GM21717 (cell line): Measurements from ENCODE around the gene KRT6C.

Experiments
- ATAC-seq: cut with Tn5 transposase; IDR thresholded peaks from one replicate; pipeline ENCODE4 v1.9.1; 2021; ENCODE audit warnings: mild to moderate bottlenecking, moderate library complexity; ENCODE audit not compliant: unreplicated experiment

The KRT6C gene

GRCh38 chr12:52473768-52474167 is at the start of gene KRT6C:
Gene KRT6C (minus strand): TSS chr12:52473805. CDS start chr12:52473737, 68 bp downstream.
- ATAC-seq = no peak

GRCh38 chr12:52522346-52523011 is 48.9 kb upstream of the KRT6C start:
- ATAC-seq = no peak

DNA sequence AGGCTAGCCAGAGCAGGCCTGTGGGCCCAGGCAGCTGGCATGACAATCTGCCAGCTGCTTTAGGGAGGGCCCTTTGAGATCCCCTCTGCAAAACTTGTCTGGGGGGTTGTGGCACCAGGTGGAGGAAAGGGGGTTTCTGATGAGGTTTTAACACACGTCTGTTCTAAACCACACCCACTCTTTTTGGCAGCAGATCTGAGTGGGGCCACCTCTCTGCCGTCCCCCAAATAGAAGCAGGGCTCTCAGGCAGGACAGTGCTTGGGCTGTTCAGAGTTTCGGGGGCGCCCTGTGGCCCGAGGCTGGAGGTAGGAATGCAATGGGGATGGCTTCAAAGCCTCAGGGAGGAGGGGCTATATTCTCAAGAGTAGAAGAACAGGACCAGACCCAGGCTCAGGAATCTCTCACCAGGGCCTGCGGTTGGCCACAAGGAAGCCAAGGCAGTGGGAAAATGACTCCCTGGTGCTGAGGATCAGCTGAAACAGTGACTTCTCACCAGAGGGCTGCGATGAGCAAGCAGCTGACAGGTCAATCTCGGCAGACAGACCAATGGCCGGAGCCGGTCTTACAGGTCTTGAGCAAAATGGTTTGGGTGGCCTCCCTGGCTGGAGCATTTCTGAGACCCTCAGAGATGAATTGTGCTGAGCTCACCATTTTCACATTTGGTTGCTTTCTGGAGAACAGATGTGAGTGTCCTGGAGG is 48.1 kb upstream of the KRT6C start:
- ATAC-seq = no peak

DNA sequence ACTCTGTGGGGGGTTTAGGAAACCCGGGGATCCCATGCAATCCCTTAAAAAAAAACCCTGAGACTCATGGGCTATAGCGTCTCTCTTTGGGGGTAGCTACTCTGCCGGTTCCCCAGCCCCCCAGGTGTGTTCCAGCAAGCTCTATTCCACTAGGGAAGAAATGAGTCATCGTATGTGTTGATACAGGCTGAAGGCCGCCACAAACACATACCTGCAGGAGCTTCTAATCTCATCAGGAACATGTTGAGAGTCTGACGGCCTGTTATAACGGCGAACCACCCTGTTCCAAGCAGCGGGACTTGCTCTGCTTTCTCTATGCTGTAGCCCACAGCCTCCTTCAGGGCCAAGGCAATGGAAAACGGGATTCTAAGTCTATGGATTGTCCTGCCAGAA is 47.6 kb upstream of the KRT6C start:
- ATAC-seq = no peak

GRCh38 chr12:52519826-52520662 is 46.4 kb upstream of the KRT6C start, which contains the start of gene KRT5:
Gene KRT5 (minus strand): TSS chr12:52520394. CDS start chr12:52520296, 98 bp downstream.
- no peak for ATAC-seq

- no peak for ATAC-seq
Measured at GRCh38 chr12:52519387-52519703, 45.7 kb upstream of the KRT6C start.

- ATAC-seq = no peak
Measured at GRCh38 chr12:52518574-52519386, 45.2 kb upstream of the KRT6C start.

GRCh38 chr12:52517888-52518287 is 44.3 kb upstream of the KRT6C start:
- ATAC-seq = no peak

DNA sequence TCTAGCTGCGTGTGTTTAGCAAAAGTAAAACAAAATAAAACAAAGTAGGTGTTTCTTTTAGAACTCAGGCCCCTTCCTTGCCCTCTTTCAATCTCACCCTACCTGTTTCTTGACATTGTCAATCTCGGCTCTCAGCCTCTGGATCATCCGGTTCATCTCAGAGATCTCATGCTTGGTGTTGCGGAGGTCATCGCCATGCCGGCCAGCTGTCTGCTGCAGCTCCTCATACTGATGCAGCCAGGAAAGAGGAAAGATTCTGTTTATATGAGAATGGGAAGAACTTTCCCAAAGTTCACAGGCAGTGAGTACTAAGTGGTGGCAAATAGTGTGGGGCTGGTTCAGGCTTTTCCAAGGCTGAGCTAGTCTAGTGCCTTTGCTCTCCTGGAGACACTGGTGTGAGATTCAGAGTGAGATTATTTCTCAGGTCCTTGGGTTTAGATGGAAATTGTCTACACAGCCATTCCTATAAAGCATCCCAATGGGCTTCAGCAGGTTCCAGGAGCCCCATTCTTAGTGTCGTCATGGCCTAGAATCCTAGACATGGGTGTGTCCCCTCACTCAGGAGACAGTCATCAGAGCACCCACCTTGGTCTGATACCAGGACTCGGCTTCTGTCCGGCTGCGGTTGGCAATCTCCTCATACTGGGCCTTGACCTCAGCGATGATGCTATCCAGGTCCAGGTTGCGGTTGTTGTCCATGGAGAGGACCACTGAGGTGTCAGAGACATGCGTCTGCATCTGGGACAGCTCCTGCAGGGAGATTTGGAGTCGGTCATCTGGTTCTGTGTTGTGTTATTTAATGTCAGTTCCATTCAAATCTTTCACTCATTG is 43.6 kb upstream of the KRT6C start:
- no peak for ATAC-seq

DNA sequence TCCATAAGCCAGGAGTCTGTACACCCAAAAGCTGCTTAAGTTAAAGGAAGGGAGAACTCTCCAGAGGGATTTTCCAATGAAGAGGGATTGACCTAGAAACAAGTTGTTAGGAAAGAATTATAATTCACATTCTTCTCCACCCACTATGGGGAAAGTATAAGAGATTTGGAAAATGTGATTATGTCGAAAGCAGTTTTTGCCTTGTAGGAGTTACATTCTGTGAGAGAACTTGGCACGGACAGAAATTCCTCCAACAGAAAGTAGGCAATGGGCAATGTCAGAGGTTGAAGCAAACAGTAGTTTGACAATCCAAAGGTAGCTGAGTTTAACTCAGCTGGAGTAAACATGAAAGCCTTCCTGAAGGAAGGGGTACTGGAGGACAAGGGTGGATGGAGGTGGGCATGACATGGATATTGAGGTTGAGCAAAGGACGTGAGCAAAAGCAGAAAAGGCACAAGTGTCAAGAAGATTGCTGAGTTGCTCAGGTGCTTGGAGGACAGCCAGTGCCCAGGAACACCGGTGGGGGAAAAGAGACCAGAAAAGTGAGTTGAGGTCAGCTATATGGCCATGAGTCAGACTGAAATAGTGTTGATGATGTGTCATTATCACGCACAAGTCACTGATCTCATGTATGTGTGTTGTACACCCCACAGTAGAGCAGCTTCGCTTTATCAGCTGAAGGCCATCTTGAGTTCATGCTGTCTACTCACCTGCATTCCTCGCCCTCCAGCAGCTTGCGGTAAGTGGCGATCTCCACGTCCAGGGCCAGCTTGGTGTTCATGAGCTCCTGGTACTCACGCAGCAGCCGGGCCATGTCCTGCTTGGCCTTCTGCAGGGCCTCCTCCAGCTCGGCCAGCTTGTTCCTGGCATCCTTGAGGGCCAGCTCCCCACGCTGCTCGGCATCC is 42.6 kb upstream of the KRT6C start:
- ATAC-seq = no peak

- no peak for ATAC-seq
Measured at GRCh38 chr12:52515319-52515646, 41.7 kb upstream of the KRT6C start.

DNA sequence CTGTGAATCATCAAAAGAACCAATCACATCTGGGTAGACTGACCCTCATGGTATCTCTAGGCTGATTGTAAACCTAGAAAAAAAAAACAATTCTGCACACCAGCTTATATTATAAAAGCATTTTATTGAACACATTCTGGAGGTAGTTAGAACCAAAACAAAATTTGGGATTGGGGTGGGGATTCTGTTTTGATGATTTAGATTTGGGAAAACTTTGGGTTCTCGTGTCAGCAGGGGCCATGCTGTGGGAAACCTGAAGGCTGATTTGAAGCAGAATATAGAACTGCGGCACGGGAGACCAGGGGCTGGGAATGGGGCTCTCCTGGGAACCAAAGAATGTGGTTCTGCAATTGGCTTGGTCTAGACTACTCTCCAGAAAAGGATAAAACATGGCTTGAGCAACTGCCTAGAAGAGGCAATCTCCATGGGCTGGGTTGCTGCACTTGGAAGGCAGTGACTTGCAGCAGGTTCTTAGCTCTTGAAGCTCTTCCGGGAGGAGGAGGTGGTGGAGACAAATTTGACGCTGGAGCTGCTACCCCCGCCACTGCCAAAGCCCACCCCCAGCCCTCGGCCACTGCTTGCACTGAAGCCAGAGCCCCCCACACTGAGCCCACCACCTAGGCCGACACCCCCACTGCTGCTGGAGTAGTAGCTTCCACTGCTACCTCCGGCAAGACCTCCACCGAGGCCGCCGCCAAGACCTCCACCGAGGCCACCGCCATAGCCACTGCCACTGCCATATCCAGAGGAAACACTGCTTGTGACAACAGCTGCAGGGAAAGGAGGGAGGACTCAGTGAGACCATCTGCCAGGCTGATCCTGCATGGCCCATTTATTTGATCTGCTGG is 41.1 kb upstream of the KRT6C start:
- ATAC-seq = no peak

DNA sequence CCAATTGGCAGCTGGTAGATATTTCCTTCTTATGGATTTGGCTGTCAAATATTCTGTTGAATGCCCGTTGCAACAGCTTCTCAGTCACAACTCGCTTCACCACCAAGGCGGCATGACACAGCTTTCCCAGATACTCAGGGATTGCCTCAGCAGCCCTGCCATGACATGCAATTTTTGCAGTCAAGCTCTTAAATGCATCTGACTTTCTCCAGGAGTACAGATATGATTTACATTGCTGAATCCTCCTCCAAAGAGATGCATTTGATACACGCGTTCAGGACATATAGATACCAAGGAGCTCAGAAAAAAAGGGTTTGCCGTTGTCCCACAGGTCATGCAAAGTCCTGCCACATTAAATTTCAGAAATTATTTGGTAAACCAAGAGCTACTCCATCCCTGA is 40.1 kb upstream of the KRT6C start:
- ATAC-seq = no peak

GRCh38 chr12:52508211-52508610 is 34.6 kb upstream of the KRT6C start:
- ATAC-seq = no peak

GRCh38 chr12:52506858-52507715 is 33.5 kb upstream of the KRT6C start:
- ATAC-seq = no peak

- no peak for ATAC-seq
Measured at GRCh38 chr12:52502877-52503276, 29.3 kb upstream of the KRT6C start.

- no peak for ATAC-seq
Measured at GRCh38 chr12:52501490-52501889, 27.9 kb upstream of the KRT6C start.
